Stimulated activated CD4-positive, alpha-beta T cell treated with anti-CD3 and anti-CD28 coated beads, TNF-alpha, amount 100 ng/mL, for 48 hours (primary cell): Measurements from ENCODE around the gene ADGRF4.

ENCODE experiments used
- DNase-seq, 3 donors: peaks; one replicate each; pipeline ENCODE4 v3.0.0-alpha.2; 2020; ENCODE audit warnings: low read depth in 3 of 3

ADGRF4 gene

DNA sequence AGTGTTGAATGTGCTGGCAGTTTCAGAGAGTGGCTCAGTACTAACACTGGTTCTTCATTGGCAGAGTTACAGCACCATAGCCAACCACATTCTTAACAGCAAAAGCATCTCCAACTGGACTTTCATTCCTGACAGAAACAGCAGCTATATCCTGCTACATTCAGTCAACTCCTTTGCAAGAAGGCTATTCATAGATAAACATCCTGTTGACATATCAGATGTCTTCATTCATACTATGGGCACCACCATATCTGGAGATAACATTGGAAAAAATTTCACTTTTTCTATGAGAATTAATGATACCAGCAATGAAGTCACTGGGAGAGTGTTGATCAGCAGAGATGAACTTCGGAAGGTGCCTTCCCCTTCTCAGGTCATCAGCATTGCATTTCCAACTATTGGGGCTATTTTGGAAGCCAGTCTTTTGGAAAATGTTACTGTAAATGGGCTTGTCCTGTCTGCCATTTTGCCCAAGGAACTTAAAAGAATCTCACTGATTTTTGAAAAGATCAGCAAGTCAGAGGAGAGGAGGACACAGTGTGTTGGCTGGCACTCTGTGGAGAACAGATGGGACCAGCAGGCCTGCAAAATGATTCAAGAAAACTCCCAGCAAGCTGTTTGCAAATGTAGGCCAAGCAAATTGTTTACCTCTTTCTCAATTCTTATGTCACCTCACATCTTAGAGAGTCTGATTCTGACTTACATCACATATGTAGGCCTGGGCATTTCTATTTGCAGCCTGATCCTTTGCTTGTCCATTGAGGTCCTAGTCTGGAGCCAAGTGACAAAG lies 17.0 kb upstream of the ADGRF4 start:
- DNase-seq = no peak

DNA sequence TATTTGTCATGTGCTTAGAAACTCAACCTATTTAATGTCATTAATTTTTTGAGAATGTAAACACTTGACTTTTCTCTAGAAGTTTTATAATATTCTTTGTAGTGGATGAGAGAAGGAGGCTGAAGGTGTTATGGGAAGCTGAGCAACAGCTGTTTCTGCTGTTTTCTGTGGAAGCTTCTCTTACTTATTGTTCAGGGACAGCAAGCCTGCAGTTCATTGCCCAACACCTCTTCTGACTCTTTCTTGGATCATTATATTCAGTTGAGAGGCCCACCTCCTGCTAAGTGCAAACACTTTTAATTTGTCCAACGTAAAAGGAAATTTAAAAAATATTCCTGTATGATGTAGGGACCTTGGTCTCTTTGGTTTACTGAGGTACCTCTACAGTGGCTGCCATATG lies 12.0 kb upstream of the ADGRF4 start:
- DNase-seq = no peak

DNA sequence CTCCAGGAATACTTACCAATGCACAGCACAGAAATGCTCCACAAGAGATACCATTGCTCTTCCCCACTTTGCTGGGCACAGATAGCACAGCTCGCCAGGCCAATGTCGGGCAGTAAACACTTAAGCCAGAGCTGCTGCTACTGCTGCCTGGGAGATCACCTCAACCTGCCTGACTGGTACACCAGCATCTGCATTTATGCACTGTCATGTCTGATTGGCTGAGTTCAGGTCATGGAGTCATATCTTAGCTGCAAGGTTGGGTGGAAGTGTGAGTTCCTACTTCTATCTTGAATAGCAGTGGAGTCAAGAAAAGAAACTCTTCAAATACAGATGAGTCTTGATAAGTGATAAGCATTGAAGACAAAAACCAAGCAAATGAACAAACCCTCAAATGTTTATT lies 10.9 kb upstream of the ADGRF4 start:
- no peak for DNase-seq

DNA sequence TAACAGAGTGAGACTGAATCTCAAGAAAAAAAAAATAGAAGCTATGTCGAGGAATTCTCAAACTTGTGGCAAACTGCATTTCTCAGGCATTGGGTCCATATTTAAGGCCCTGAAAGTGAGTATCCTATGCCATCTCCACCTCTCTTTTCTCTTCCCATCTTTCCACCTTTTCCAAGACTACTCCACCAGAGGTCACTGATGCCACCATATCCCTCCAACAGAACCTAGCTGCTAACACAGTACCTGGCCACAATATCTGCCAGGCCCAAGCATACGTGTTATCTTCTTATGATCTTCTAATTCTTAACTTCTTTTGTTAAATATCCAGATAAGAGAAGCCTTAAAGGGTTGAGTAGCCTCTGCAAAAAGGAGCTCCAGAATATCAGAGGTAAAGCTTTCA lies 8.2 kb upstream of the ADGRF4 start:
- no peak for DNase-seq

DNA sequence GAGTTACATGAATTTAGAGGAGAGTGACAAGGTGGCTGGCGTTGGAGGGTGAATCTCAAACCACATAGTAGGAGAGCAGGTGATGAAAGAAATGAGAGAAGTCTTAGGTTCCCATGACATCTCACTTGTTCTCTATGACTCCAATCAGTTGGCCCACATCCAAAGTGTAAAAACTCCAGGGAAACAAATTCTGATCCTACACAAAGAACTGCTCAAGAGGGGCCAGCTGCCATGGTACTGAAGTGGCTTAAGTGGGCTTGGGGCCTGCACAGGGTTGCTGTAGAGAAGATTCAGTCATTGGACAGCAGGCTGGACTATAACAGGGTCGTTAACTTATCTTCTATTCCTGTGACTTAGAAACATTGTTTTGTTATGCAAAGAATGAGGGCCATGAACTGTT lies 7.6 kb upstream of the ADGRF4 start:
- no peak for DNase-seq

DNA sequence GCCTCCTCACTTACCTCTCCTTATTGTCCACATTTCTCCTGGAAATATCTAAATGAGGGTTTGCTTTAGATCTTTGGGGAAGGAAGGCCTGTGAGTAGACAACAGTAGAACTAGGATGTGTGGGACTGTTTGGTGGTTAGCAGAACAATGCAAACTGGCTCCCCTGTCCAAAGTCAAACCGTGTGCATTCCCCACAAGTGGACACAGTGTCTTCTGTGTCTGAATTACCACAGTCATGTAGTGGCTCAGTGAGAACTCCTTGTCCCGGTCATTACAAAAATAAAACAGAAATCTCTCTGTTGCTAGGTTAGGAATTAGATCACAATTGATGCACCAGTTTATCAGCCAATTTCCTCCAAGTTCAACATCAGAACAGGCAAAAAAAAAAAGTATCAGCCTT lies 455 bp upstream of the ADGRF4 start:
- no peak for DNase-seq

DNA sequence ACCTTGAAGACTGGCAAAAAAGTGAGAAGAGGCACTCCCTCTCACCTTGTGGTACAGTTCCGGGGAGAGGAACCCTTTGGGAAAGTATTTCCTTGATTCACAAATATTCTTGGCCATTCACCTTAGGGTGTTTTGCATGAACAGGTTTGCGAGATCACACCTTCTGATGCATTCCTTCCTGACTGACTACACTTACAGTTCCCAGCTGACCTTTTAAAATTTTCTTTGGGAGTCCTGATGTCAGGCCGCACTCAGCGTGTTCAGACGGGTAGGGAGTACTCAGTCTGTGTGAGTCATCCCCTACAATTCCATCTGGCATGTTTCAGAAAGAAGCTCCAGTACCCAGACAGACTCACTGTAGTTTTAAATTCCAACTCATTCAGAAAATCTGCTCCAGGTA lies 1.7 kb downstream of the ADGRF4 start:
- no peak for DNase-seq

DNA sequence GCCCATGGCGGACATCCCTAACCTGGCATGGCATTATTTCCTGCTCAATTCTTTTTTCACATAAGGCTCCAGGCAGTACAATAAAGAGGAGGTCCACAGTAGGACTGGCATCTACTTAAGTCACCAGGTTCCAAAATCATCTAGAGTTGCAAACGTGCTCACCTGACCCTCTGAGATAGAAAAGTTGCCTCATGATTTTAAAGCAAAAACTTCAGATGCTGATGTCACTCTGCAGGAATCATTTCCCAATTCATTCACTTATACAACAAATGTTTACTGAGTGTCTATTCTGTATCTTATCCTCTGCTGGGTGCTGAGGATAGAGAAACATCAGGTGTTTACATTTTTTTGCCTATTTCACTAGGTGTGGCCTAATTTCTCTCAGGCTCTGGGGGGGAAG lies 2.2 kb downstream of the ADGRF4 start:
- no peak for DNase-seq

DNA sequence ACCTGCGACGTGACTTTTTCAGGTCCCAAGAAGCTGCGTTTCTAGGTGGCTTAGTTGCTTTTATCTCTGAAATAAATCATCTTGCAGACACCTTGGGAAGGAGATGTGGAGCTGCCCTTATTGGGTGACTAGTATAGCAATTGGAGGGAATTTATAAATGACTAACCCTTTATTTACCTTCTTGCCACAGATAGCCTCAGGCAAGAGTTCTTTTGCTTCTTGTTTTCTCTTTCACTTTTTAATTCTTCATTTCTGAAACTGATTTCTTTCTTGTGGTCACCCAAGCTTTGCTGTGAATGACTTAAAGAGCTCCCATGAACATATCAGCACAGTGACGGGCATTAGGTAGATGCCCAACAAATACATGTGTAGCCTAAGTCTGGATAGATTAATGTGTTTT lies 3.0 kb downstream of the ADGRF4 start:
- no peak for DNase-seq

DNA sequence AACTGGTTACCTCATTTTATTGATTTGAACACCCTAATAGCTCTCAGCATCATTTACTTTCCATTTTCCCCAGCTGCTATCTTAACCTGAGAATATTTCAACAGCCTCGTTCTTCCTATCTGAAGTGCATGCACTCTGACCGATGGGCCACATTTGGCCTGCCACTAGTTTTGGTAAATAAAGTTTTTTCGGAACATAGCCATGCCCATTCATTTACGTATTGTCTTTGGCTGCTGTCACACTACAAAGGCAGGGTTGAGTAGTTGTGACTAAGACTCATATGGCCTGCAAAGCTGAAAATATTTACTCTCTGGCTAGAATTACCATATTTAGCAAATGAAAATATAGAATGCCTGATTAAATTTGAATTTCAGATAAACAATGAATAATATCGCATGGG lies 10.8 kb downstream of the ADGRF4 start:
- DNase-seq = no peak

DNA sequence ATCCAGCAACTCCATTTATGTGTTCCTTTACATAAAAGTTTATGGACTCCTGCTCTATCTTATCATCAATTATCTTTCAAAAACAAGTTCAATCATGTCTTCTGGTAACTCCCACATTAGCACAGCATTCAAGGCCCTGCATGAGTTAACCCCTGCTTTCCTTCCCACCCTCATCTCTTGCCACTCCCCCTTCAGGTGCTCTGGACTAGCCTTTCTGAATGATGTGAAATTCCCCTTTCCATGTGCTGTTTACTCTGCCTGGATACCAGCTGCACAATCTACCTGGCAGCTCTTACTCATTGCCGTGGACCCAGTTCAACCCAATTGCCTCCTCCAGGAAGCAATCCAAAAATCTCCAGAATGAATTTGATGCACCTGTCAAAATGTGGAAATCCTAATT lies 11.9 kb downstream of the ADGRF4 start:
- DNase-seq = no peak

DNA sequence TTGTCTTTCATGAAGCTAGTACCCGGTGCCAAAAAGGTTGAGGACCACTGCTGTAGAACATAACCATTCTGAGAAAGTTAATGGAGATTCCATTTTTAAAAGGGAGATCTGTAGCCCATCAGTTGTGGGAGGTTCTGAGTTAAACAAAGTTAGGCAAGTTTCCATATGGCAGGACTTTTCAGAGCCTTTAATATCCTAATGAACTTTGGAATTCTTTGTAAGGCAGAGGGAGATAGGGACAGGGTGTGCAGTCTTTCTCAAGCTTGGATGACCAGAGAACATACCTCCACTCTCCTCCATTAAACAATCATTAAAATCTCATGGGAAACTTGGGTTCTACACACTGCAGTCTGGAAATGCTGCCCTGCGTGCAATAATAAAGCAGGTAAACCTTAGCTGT lies 14.8 kb downstream of the ADGRF4 start:
- no peak for DNase-seq

DNA sequence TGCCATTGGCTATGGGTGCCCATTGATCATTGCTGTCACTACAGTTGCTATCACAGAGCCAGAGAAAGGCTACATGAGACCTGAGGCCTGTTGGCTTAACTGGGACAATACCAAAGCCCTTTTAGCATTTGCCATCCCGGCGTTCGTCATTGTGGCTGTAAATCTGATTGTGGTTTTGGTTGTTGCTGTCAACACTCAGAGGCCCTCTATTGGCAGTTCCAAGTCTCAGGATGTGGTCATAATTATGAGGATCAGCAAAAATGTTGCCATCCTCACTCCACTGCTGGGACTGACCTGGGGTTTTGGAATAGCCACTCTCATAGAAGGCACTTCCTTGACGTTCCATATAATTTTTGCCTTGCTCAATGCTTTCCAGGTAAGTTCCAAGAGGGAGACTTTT lies 16.4 kb downstream of the ADGRF4 start:
- no peak for DNase-seq

DNA sequence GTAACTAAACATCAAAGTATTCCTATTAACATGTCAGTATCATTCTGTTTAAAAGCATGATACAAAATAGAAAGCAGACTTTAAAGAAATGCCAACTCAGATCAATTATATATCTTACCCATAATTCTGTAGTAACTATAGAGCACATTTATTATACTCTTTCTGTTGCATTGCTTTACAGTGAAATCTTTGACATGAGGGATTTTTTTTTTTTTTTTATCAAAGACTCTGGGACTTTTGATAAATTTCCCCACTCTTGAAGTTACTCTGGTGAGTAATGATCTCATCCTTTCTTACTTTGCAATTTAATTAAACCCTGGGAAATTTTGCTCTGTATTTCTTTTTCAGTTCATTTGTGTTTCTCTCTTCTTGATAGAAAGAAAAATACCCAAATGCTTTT lies 17.4 kb downstream of the ADGRF4 start:
- DNase-seq = no peak

DNA sequence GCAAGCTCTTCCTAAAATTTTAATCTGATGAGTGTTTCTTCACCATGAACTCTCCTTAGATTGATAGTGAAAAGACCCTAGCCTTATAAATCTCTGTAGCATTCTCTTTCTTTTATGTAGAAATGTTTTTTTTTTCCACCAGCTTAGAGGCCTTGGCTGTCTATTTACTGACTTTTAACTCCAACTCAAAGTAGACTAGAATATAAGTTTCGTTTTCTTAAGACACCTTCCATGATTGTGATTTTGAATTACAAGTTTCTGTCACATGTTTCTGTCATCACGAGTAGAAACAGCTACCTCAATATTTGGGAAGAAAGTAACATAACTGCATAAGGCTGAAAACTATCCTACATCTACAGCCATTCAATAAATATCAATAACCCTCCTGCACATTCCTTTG lies 17.8 kb downstream of the ADGRF4 start:
- no peak for DNase-seq

DNA sequence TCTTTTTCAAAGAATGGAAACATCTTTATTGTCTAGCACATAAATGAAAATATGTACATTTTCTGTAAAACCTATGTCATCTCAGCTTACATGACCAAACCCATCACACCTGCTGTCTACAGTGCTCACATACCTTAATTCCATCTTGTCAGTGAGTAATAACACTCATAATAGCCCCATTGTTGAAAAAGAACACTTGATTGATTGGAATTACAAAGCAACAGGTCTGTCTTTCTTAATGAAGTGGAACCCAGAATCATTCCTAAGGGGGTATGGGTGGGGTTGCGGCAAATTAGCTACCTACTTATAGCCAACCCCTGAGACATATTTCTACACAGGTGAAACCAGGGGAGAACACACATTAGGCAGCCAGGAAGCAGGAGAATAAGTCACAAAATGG lies 20.2 kb downstream of the ADGRF4 start:
- no peak for DNase-seq

DNA sequence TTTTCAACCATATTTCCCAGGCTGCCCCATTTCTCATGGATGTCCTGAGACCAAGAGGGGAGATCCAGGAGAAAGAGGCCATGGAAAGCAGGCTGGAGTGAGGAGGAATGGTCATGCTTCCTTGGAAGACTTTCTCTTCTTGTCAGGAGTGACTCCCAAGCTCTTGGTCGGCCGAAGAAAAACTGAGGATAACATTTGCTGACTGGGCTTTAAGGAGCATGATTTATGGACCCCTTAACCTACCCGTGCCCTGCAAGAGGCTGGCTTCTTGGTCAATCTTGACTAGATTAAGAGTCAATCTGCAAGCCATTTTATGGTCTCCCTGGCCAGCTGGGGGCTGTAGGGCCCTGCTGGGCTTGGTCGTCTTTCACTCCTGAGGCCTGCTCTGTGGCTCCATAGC lies 22.8 kb downstream of the ADGRF4 start:
- no peak for DNase-seq

DNA sequence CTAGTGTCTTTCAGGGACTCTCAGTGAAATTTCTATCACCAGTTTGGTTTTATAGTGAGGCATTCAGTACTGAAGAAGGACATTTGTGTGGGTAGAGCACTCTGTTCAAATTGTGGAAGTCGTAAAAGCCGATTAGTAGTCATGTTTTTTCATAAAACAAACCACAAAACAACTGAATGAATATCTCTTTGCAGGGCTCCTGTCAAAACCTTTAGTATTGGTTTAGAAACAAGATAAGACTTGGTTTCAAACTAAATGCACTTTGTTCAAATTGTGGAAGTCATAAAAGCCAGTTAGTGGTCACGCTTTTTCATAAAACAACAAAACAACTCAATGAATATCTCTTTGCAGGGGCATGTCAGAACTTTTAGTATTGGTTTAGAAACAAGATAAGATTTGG lies 23.8 kb downstream of the ADGRF4 start:
- no peak for DNase-seq

DNA sequence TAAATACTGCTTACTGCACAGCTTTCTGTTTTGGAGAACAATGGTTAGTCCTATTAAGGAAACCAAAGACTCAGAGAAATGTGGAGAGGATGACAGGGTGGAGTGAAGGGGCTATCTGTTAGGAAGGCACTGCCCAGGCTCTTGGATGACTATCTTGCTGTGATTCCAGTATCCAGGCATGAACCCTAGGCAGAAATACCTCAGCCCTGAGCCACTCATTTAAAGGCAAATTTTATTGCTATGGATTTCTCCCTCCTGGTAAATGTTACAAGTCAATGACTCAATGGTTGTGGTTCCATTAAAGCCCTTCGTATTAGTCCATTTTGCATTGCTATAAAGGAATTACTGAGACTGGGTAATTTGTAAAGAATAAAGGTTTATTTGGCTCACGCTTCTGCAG lies 25.9 kb downstream of the ADGRF4 start:
- DNase-seq = no peak

DNA sequence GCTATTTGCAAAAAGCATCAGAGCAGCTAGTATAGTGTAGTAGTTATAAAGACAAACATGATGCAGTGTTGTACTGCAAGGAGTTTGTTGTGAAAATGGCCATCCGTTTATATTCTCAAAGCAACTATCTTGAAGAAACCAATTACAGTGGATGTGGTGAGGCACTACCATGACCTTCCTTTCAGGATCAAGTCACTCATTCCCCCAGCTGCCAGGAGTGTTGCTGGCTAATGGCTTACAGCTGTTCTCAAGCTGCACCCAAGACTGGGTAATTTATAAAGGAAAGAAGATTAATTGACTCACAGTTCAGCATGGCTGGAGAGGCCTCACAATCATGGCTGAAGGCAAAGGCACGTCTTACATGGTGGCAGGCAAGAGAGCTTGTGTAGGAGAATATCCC lies 29.0 kb downstream of the ADGRF4 start:
- no peak for DNase-seq

DNA sequence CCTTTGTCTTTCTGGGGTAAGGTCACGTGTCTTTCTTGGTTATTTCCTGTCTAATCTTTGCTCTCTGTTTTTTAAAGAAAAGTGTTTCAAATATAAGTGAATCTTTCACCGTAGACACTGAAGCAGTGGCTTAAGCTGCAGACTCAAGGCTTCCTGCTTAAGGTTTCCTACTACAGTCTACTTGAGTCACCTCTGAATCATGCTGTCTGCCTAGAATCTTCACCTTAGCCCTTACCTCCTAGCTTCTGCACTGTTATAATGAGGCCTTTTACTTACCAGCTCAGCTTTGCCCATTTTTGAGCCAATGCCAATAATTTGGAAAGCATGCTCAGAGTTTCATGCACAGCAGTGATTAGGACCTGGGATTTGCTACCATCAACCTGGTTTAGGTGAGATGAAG lies 30.6 kb downstream of the ADGRF4 start:
- no peak for DNase-seq

DNA sequence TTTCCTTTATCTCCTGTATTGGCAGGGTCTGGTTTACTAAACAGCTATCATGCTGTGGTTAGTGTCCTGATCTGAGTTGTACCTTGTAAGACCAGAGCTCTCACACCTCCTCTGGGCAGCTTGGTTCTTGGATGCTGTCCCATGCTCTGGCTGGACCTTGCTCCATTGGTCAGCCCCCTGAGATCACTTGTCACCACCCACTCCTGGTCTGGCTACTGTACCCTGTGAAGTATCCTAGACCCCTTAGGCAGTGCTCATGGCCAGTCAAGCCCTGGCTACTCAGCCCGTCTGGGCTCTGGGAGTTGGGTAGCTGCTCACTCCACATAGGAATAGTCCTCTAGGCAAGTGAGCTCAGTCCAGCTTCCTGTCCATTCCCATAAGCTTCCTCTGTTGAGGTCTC lies 31.1 kb downstream of the ADGRF4 start:
- no peak for DNase-seq

DNA sequence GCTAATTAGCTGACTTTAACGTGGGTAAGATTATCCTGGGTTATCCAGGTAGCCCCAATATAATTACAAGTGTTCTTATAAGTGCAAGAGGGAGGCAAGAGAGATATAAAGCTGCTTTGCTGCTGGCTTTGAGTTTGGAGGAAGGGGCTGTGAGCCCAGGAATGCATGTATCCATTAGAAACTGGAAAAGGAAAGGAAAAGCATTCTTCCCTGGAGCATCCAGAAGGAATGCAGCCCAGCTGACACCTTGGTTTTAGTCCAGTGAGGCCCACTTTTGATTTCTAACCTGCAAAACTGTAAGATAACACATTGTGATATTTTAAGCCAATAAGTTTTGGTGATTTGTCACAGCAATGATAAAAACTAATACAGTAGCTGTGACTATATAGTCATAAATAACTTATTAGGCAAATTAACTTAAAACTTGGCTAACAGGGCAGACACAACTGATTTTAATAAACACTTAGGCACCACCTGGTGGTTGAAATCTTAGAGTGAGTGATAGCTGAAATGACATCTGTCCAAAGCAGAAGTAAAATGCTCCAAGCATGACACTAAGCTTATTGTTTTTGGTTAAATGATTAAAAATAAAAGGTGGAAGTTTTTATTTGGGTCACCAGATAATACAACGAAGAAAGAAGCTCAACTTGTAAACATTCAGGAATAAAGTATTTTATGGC lies 35.6 kb downstream of the ADGRF4 start:
- no peak for DNase-seq
